ENCODE data around the gene SHANK3. TPM values are rescaled to one million over a fixed set of nuclear protein-coding genes. Genes with fewer than 3 reads are reported as not detected.

SHANK3 gene
- total RNA-seq, result 137 and 158 TPM in 2 replicates
- 26.1 and 29.7 TPM in 2 replicates for polyA plus RNA-seq
- polyA plus RNA-seq (2011; cell fraction: cytosol; rRNA removed), result 11.8 and 19.1 TPM in 2 replicates
- polyA plus RNA-seq (2011; cell fraction: nucleus; rRNA removed), result 180 and 181 TPM in 2 replicates
- polyA plus RNA-seq (2012), result 37.4 and 44.9 TPM in 2 replicates
- 21.8 and 32.5 TPM in 2 replicates for polyA minus RNA-seq
- not detected for polyA minus RNA-seq (2011; cell fraction: cytosol; rRNA and poly(A)+ RNA removed)
- polyA minus RNA-seq (2011; cell fraction: nucleus; rRNA and poly(A)+ RNA removed), result 55.9 and 115 TPM in 2 replicates
- percentile 92 among the genes with signal in this experiment for Bru-seq, nascent RNA
- percentile 99 among the genes with signal in this experiment for BruChase-seq, experiment 1, labeled RNA remaining after a 6-hour chase
- percentile 99 among the genes with signal in this experiment for BruChase-seq, experiment 2, labeled RNA remaining after a 2-hour chase
- long read RNA-seq, partial matches to known transcripts, result 8 of 306 reads
- long read RNA-seq, other reads (novel, unspliced or antisense), result 298 of 306 reads

DNA sequence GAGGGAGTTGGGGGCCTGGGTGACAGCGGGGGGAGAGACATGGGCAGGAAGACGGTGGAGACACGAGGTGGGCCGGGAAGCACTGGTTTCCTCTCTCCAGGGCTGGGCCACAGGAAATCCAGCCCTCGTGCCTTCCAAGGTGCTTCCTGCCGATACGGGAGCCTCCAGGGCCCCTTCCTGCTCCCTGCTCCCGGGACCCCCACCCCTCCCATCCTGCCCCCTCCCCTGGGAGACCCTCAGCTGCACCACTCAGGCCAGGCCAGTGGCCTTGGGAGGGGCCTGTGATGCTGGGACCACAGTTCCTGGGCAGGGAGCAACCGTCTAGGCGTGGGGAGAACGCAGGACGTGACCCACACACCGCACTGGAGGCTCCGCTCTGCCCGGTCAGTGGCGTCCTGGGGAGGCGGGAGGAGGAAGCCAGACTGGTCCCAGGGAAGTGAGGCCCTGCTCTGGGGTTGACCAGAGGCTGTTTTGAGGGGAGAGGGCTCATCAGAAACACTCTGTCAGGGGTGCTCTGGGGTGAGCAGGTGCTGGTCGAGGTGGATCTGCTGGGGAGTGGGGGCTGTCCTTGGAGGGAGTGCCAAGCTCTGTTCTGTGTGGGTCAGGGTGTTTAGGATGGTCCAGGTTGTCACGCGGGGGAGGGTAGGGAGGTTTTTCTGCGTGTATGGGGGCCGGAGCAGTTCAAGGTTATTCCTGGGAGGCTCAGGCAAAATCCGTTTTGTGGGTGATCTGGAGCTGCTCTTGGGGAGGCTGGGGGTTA is at the start of gene SHANK3:
Gene SHANK3 (plus strand): TSS at position 353 of the 760 bp plus-strand sequence.
- FAIRE-seq (peak; percentile 97), DNase-seq (ENCODE audit: low read depth, low spot score) (peak; percentile 92)
- CTCF ChIA-PET, result interaction anchor here (0.9 to 6.1 kb wide), 7 partner anchors 16 to 52 kb away, joined by 3 to 64 read pairs (median 9); partner anchors contain the start of gene ARSA
- no TSS peak for BruUV-seq (replicated peaks)
- peak within 1 kb of the TSS; percentile 94 for H3K27ac ChIP-seq (ENCODE audit: insufficient read depth, low read depth, low read length)
- peaks cover 41% of the 10 kb centered on the region for H3K79me2 ChIP-seq (ENCODE audit: control insufficient read depth, insufficient read depth, low read length)
- dilution Hi-C loops (cut with MboI; ENCODE audit: extremely low pct_ligation_motif_present, low sequenced_read_pairs), result no loop called here
- intact Hi-C loops (cut with micrococcal nuclease), result loop anchor here (1.0 to 5.0 kb wide), 6 partner anchors 16 to 147 kb away; partner anchors contain the start of genes ARSA, CPT1B and SCO2
- H2AFZ ChIP-seq (ENCODE audit: low read depth, low read length), result peak within 1 kb of the TSS; percentile 21
- no peaks in the 10 kb centered on the region for H3K9me1 ChIP-seq (replicated peaks; ENCODE audit: control insufficient read depth, extremely low read depth, insufficient read depth, low read length)
- peak within 1 kb of the TSS; percentile 54 for H3K4me2 ChIP-seq (ENCODE audit: insufficient read depth, low read length)
- peak within 1 kb of the TSS; percentile 64 to 82 (median 74) for H3K4me3 ChIP-seq (replicated peaks in 1 of 3; ENCODE audit: insufficient read depth in 1 of 3, low read depth in 1 of 3, low read length in 3 of 3)
- H3K4me1 ChIP-seq (ENCODE audit: control insufficient read depth, extremely low read depth, insufficient read depth, low read length), result peaks cover 37% of the 10 kb centered on the region
- no peaks in the 10 kb centered on the region for H3K9me3 ChIP-seq (replicated peaks; ENCODE audit: control insufficient read depth, insufficient read depth, low read length)
- TF ChIP-seq MYC (IDR thresholded peaks at IDR 0.05; ENCODE audit: low read depth, low read length) (peak; percentile 78), JUN (IDR thresholded peaks at IDR 0.05; ENCODE audit: borderline replicate concordance, insufficient read depth, insufficient read length, low read depth) (no peak), POLR2AphosphoS5 (IDR thresholded peaks at IDR 0.05; ENCODE audit: insufficient read depth, low read depth, low read length) (peak; percentile 96), FOS (IDR thresholded peaks at IDR 0.05; ENCODE audit: borderline replicate concordance, insufficient read depth, low read length) (peak; percentile 22), POLR2A (IDR thresholded peaks at IDR 0.05; ENCODE audit: low read depth, low read length) (peak; percentile 96), GATA2 (IDR thresholded peaks at IDR 0.05; ENCODE audit: insufficient read depth, insufficient read length, low read depth, low read length) (peak; percentile 89), EZH2 (IDR thresholded peaks at IDR 0.05; ENCODE audit: borderline replicate concordance, low read depth, low read length, severe bottlenecking) (no peak)
- TF ChIP-seq, protein P1, sequence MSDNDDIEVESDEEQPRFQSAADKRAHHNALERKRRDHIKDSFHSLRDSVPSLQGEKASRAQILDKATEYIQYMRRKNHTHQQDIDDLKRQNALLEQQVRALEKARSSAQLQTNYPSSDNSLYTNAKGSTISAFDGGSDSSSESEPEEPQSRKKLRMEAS (IDR thresholded peaks at IDR 0.05; ENCODE audit: insufficient read depth, insufficient read length), result peak; percentile 59
- H3K9ac ChIP-seq (replicated peaks; ENCODE audit: extremely low read depth, insufficient read depth, low read length), result peak within 1 kb of the TSS; percentile 90
- H3K27me3 ChIP-seq (ENCODE audit: control insufficient read depth in 2 of 2, insufficient read depth in 2 of 2, low read length in 2 of 2), result no peaks in the 10 kb centered on the region
- H3K36me3 ChIP-seq (ENCODE audit: control insufficient read depth in 2 of 2, extremely low read depth in 1 of 2, insufficient read depth in 2 of 2, low read length in 2 of 2), result peaks cover 2 to 25% of the 10 kb centered on the region in 2 experiments
- POLR2A ChIA-PET, result interaction anchor here (0.8 to 0.9 kb wide), 3 partner anchors 29 to 45 kb away, joined by 3 read pairs; partner anchors contain the start of gene ARSA
- no peaks in the 10 kb centered on the region for H4K20me1 ChIP-seq (replicated peaks; ENCODE audit: control insufficient read depth, extremely low read depth, insufficient read depth, low read length)

Measured in endothelial cell of umbilical vein (primary cell).